ENCODE measurements around the gene DOCK1. TPM values are rescaled to one million over a fixed set of nuclear protein-coding genes. Genes with fewer than 3 reads are reported as not detected.

The DOCK1 gene
- total and polyA plus RNA-seq, 2 donors from 2014 or later = 15.8 to 81.7 TPM

DNA sequence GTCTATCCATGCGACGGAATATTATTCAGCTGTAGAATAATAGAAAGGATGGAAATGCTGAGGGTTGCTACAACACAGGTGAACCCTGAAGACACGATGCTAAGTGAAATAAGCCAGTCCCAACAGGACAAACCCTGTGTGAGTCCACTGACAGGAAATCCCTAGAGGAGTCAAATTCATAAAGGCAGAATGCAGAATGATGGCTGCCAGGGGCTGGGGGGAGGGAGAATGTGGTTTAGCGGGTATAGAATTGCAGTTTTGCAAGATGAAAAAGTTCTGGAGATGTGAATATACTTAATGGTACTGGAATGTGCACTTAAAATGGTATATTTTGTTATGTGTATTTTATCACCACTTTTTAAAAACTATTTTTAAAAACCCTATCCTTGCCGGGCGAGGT, 36.9 kb upstream of the DOCK1 start:
- Histone ChIP-seq H3K4me1 (ENCODE audit: control insufficient read depth in 2 of 3, insufficient read depth in 2 of 3, low read depth in 1 of 3, low read length in 3 of 3) (no peaks in the 10 kb centered on the region), H3K9me3 (ENCODE audit: control insufficient read depth in 2 of 3, insufficient read depth in 1 of 3, low read length in 3 of 3) (no peaks in the 10 kb centered on the region), H3K4me3 (ENCODE audit: low read length in 3 of 3) (no peak overlapping the region), H3K9ac (ENCODE audit: low read length in 3 of 3) (no peak overlapping the region), H3K27ac (ENCODE audit: low read depth in 2 of 2, low read length in 2 of 2) (no peak overlapping the region), H3K36me3 (ENCODE audit: control insufficient read depth in 2 of 3, insufficient read depth in 3 of 3, low read length in 3 of 3) (no peaks in the 10 kb centered on the region), H3K27me3 (ENCODE audit: control insufficient read depth, insufficient read depth, low read length) (no peaks in the 10 kb centered on the region)
- DNase-seq (no peak), FAIRE-seq (no peak)
- TF ChIP-seq, protein P1, sequence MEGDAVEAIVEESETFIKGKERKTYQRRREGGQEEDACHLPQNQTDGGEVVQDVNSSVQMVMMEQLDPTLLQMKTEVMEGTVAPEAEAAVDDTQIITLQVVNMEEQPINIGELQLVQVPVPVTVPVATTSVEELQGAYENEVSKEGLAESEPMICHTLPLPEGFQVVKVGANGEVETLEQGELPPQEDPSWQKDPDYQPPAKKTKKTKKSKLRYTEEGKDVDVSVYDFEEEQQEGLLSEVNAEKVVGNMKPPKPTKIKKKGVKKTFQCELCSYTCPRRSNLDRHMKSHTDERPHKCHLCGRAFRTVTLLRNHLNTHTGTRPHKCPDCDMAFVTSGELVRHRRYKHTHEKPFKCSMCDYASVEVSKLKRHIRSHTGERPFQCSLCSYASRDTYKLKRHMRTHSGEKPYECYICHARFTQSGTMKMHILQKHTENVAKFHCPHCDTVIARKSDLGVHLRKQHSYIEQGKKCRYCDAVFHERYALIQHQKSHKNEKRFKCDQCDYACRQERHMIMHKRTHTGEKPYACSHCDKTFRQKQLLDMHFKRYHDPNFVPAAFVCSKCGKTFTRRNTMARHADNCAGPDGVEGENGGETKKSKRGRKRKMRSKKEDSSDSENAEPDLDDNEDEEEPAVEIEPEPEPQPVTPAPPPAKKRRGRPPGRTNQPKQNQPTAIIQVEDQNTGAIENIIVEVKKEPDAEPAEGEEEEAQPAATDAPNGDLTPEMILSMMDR (IDR thresholded peaks at IDR 0.05; ENCODE audit: borderline replicate concordance, extremely low read depth, insufficient read depth) = no peak
- intact Hi-C loops (cut with DNase I) = no loop called here

DNA sequence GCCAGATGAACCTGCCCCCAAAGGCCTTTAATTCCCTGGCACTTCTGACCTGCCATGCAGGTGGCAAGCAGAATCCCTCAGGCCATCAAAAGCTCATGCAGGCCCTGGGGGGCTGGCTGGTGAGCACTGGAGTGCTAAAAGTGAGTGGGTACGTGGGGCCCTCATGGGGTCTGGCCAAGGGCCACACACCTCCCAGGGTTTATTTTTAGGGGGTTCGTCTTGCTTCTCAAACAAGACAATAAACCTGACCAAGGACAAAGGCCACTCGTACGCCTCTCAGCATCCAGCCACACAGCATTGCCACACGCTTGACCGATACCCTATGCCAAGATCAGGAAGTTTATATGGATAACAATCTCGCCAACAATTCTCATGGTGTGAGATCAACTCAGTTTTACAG, 33.1 kb upstream of the DOCK1 start:
- DNase-seq = no peak
- Histone ChIP-seq H3K9ac (ENCODE audit: low read length in 3 of 3) (no peak overlapping the region), H3K4me3 (ENCODE audit: low read length in 3 of 3) (no peak overlapping the region), H3K27ac (ENCODE audit: low read depth in 2 of 2, low read length in 2 of 2) (no peak overlapping the region), H3K4me1 (ENCODE audit: control insufficient read depth in 2 of 3, insufficient read depth in 2 of 3, low read depth in 1 of 3, low read length in 3 of 3) (no peaks in the 10 kb centered on the region), H3K9me3 (ENCODE audit: control insufficient read depth in 2 of 3, insufficient read depth in 1 of 3, low read length in 3 of 3) (no peaks in the 10 kb centered on the region), H3K36me3 (ENCODE audit: control insufficient read depth in 2 of 3, insufficient read depth in 3 of 3, low read length in 3 of 3) (no peaks in the 10 kb centered on the region), H3K27me3 (ENCODE audit: control insufficient read depth, insufficient read depth, low read length) (no peaks in the 10 kb centered on the region)
- TF ChIP-seq, protein P1 (IDR thresholded peaks at IDR 0.05; ENCODE audit: borderline replicate concordance, extremely low read depth, insufficient read depth) = no peak
- intact Hi-C loops (cut with DNase I) = no loop called here
- FAIRE-seq = no peak

DNA sequence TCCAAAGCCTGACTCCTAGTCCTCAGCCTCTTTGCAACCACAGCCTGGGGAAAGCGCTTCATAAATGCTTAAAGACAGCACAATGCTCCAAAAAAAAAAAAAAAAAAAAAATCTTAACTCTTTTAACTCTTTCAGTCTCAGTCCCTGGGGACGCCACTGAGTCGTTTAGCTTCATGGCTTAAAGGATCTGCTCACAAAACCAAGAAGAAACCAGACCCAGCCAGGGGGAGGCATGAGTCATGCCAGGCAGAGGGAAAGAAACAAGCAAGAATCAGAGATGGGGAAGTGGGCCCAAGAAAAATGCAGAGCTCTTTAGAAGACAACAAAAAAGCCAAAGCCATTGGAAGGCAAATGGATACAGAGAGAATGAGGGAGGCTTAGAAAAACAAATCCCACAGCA, 32.5 kb upstream of the DOCK1 start:
- no peak overlapping the region for H3K27ac ChIP-seq (ENCODE audit: low read depth in 2 of 2, low read length in 2 of 2)
- no peaks in the 10 kb centered on the region for H3K4me1 ChIP-seq (ENCODE audit: control insufficient read depth in 2 of 3, insufficient read depth in 2 of 3, low read depth in 1 of 3, low read length in 3 of 3)
- H3K9ac ChIP-seq (ENCODE audit: low read length in 3 of 3) = no peak overlapping the region
- no peaks in the 10 kb centered on the region for H3K27me3 ChIP-seq (ENCODE audit: control insufficient read depth, insufficient read depth, low read length)
- H3K4me3 ChIP-seq (ENCODE audit: low read length in 3 of 3) = no peak overlapping the region
- intact Hi-C loops (cut with DNase I) = no loop called here
- H3K9me3 ChIP-seq (ENCODE audit: control insufficient read depth in 2 of 3, insufficient read depth in 1 of 3, low read length in 3 of 3) = no peaks in the 10 kb centered on the region
- no peak for FAIRE-seq
- TF ChIP-seq, protein P1 (IDR thresholded peaks at IDR 0.05; ENCODE audit: borderline replicate concordance, extremely low read depth, insufficient read depth) = no peak
- DNase-seq = no peak
- H3K36me3 ChIP-seq (ENCODE audit: control insufficient read depth in 2 of 3, insufficient read depth in 3 of 3, low read length in 3 of 3) = no peaks in the 10 kb centered on the region

DNA sequence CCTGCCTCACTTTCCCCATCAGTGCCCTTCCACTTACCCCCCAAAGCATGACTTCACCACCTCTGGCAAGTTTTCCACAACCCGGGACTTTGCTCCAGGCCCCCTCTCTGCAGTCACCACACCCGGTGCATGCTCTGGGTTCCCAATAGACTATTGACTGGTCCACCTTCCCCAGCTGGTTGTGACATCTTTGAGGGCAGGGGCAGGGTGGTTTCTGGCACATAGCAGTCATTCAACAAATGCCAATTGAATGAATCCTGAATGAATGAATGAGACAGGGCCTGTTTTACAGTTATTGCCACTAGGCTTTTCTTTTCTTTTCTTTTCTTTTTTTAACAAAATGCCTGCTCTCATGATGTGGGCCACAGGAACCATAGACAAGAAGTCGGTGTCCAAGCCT, 28.8 kb upstream of the DOCK1 start:
- H3K9ac ChIP-seq (ENCODE audit: low read length in 3 of 3) = no peak overlapping the region
- H3K4me3 ChIP-seq (ENCODE audit: low read length in 3 of 3) = no peak overlapping the region
- DNase-seq = no peak
- no peak overlapping the region for H3K27ac ChIP-seq (ENCODE audit: low read depth in 2 of 2, low read length in 2 of 2)
- intact Hi-C loops (cut with DNase I) = no loop called here
- no peaks in the 10 kb centered on the region for H3K4me1 ChIP-seq (ENCODE audit: control insufficient read depth in 2 of 3, insufficient read depth in 2 of 3, low read depth in 1 of 3, low read length in 3 of 3)
- TF ChIP-seq, protein P1 (IDR thresholded peaks at IDR 0.05; ENCODE audit: borderline replicate concordance, extremely low read depth, insufficient read depth) = no peak
- no peaks in the 10 kb centered on the region for H3K36me3 ChIP-seq (ENCODE audit: control insufficient read depth in 2 of 3, insufficient read depth in 3 of 3, low read length in 3 of 3)
- no peak for FAIRE-seq
- H3K9me3 ChIP-seq (ENCODE audit: control insufficient read depth in 2 of 3, insufficient read depth in 1 of 3, low read length in 3 of 3) = no peaks in the 10 kb centered on the region
- H3K27me3 ChIP-seq (ENCODE audit: control insufficient read depth, insufficient read depth, low read length) = no peaks in the 10 kb centered on the region
